Measurements from ENCODE around the gene CAPN12.

Gene CAPN12

GRCh38 chr19:38721979-38722773 is 22.1 kb downstream of the CAPN12 start:
- H3K36me3 ChIP-seq (ENCODE audit: control insufficient read depth, insufficient read depth, low read length) = peaks cover 100% of the 10 kb centered on the region
- no peak overlapping the region for H3K9ac ChIP-seq (ENCODE audit: low read depth, low read length)

GRCh38 chr19:38721496-38721895 is 22.8 kb downstream of the CAPN12 start:
- Histone ChIP-seq H3K9me3 (ENCODE audit: control insufficient read depth, insufficient read depth, low read length) (no peaks in the 10 kb centered on the region), H3K27me3 (ENCODE audit: control insufficient read depth, insufficient read depth, low read length) (no peaks in the 10 kb centered on the region), H3K9ac (ENCODE audit: low read depth, low read length) (no peak overlapping the region), H3K4me3 (ENCODE audit: low read depth, low read length) (no peak overlapping the region), H3K27ac (ENCODE audit: low read depth, low read length) (no peak overlapping the region), H3K4me1 (ENCODE audit: control insufficient read depth, insufficient read depth, low read length) (no peaks in the 10 kb centered on the region), H3K36me3 (ENCODE audit: control insufficient read depth, insufficient read depth, low read length) (peaks cover 100% of the 10 kb centered on the region)

More at GRCh38 chr19:38721979-38722773, 22.1 kb downstream of the CAPN12 start:
- H3K4me3 ChIP-seq (ENCODE audit: low read depth, low read length) = no peak overlapping the region
- no peak overlapping the region for H3K27ac ChIP-seq (ENCODE audit: low read depth, low read length)
- no peaks in the 10 kb centered on the region for H3K4me1 ChIP-seq (ENCODE audit: control insufficient read depth, insufficient read depth, low read length)
- H3K9me3 ChIP-seq (ENCODE audit: control insufficient read depth, insufficient read depth, low read length) = no peaks in the 10 kb centered on the region
- no peaks in the 10 kb centered on the region for H3K27me3 ChIP-seq (ENCODE audit: control insufficient read depth, insufficient read depth, low read length)

- H3K27ac ChIP-seq (ENCODE audit: low read depth, low read length) = no peak overlapping the region
- no peaks in the 10 kb centered on the region for H3K4me1 ChIP-seq (ENCODE audit: control insufficient read depth, insufficient read depth, low read length)
- H3K36me3 ChIP-seq (ENCODE audit: control insufficient read depth, insufficient read depth, low read length) = peaks cover 99% of the 10 kb centered on the region
- H3K9me3 ChIP-seq (ENCODE audit: control insufficient read depth, insufficient read depth, low read length) = no peaks in the 10 kb centered on the region
- no peak overlapping the region for H3K9ac ChIP-seq (ENCODE audit: low read depth, low read length)
- no peaks in the 10 kb centered on the region for H3K27me3 ChIP-seq (ENCODE audit: control insufficient read depth, insufficient read depth, low read length)
- no peak overlapping the region for H3K4me3 ChIP-seq (ENCODE audit: low read depth, low read length)
These were observed 23.6 kb downstream of the CAPN12 start for GRCh38 chr19:38720559-38721236.

GRCh38 chr19:38719761-38720558 is 24.3 kb downstream of the CAPN12 start:
- Histone ChIP-seq H3K36me3 (ENCODE audit: control insufficient read depth, insufficient read depth, low read length) (peaks cover 96% of the 10 kb centered on the region), H3K27ac (ENCODE audit: low read depth, low read length) (no peak overlapping the region), H3K9ac (ENCODE audit: low read depth, low read length) (no peak overlapping the region), H3K27me3 (ENCODE audit: control insufficient read depth, insufficient read depth, low read length) (no peaks in the 10 kb centered on the region), H3K4me3 (ENCODE audit: low read depth, low read length) (no peak overlapping the region), H3K9me3 (ENCODE audit: control insufficient read depth, insufficient read depth, low read length) (no peaks in the 10 kb centered on the region), H3K4me1 (ENCODE audit: control insufficient read depth, insufficient read depth, low read length) (no peaks in the 10 kb centered on the region)

- no peak overlapping the region; the same call in 1 of the 2 replicates for H3K9ac ChIP-seq (ENCODE audit: low read depth, low read length)
- no peak overlapping the region for H3K4me3 ChIP-seq (ENCODE audit: low read depth, low read length)
- H3K9me3 ChIP-seq (ENCODE audit: control insufficient read depth, insufficient read depth, low read length) = no peaks in the 10 kb centered on the region
- H3K36me3 ChIP-seq (ENCODE audit: control insufficient read depth, insufficient read depth, low read length) = peaks cover 96% of the 10 kb centered on the region
- H3K27ac ChIP-seq (ENCODE audit: low read depth, low read length) = no peak overlapping the region
- no peaks in the 10 kb centered on the region for H3K4me1 ChIP-seq (ENCODE audit: control insufficient read depth, insufficient read depth, low read length)
- H3K27me3 ChIP-seq (ENCODE audit: control insufficient read depth, insufficient read depth, low read length) = no peaks in the 10 kb centered on the region
These were observed 25.3 kb downstream of the CAPN12 start for GRCh38 chr19:38718747-38719543.

- Histone ChIP-seq H3K27ac (ENCODE audit: low read depth, low read length) (no peak overlapping the region), H3K4me1 (ENCODE audit: control insufficient read depth, insufficient read depth, low read length) (no peaks in the 10 kb centered on the region), H3K9me3 (ENCODE audit: control insufficient read depth, insufficient read depth, low read length) (no peaks in the 10 kb centered on the region), H3K9ac (ENCODE audit: low read depth, low read length) (no peak overlapping the region), H3K27me3 (ENCODE audit: control insufficient read depth, insufficient read depth, low read length) (no peaks in the 10 kb centered on the region), H3K4me3 (ENCODE audit: low read depth, low read length) (no peak overlapping the region), H3K36me3 (ENCODE audit: control insufficient read depth, insufficient read depth, low read length) (peaks cover 95% of the 10 kb centered on the region)
These were observed 26.4 kb downstream of the CAPN12 start for GRCh38 chr19:38717855-38718254.

- H3K36me3 ChIP-seq (ENCODE audit: control insufficient read depth, insufficient read depth, low read length) = peaks cover 95% of the 10 kb centered on the region
- H3K4me3 ChIP-seq (ENCODE audit: low read depth, low read length) = no peak overlapping the region
- no peak overlapping the region for H3K9ac ChIP-seq (ENCODE audit: low read depth, low read length)
- H3K4me1 ChIP-seq (ENCODE audit: control insufficient read depth, insufficient read depth, low read length) = no peaks in the 10 kb centered on the region
- H3K27me3 ChIP-seq (ENCODE audit: control insufficient read depth, insufficient read depth, low read length) = no peaks in the 10 kb centered on the region
- H3K9me3 ChIP-seq (ENCODE audit: control insufficient read depth, insufficient read depth, low read length) = no peaks in the 10 kb centered on the region
- no peak overlapping the region for H3K27ac ChIP-seq (ENCODE audit: low read depth, low read length)
These were observed 27.2 kb downstream of the CAPN12 start for GRCh38 chr19:38717051-38717450.

GRCh38 chr19:38715555-38715954 is 28.7 kb downstream of the CAPN12 start:
- no peak overlapping the region for H3K9ac ChIP-seq (ENCODE audit: low read depth, low read length)
- H3K4me3 ChIP-seq (ENCODE audit: low read depth, low read length) = no peak overlapping the region
- no peaks in the 10 kb centered on the region for H3K4me1 ChIP-seq (ENCODE audit: control insufficient read depth, insufficient read depth, low read length)
- no peaks in the 10 kb centered on the region for H3K9me3 ChIP-seq (ENCODE audit: control insufficient read depth, insufficient read depth, low read length)
- no peak overlapping the region for H3K27ac ChIP-seq (ENCODE audit: low read depth, low read length)
- H3K36me3 ChIP-seq (ENCODE audit: control insufficient read depth, insufficient read depth, low read length) = peaks cover 95% of the 10 kb centered on the region
- H3K27me3 ChIP-seq (ENCODE audit: control insufficient read depth, insufficient read depth, low read length) = no peaks in the 10 kb centered on the region

- H3K36me3 ChIP-seq (ENCODE audit: control insufficient read depth, insufficient read depth, low read length) = peaks cover 95% of the 10 kb centered on the region
- H3K9me3 ChIP-seq (ENCODE audit: control insufficient read depth, insufficient read depth, low read length) = no peaks in the 10 kb centered on the region
- no peak overlapping the region for H3K27ac ChIP-seq (ENCODE audit: low read depth, low read length)
- no peaks in the 10 kb centered on the region for H3K4me1 ChIP-seq (ENCODE audit: control insufficient read depth, insufficient read depth, low read length)
- H3K9ac ChIP-seq (ENCODE audit: low read depth, low read length) = no peak overlapping the region
- no peak overlapping the region for H3K4me3 ChIP-seq (ENCODE audit: low read depth, low read length)
- no peaks in the 10 kb centered on the region for H3K27me3 ChIP-seq (ENCODE audit: control insufficient read depth, insufficient read depth, low read length)
These were observed 29.9 kb downstream of the CAPN12 start for GRCh38 chr19:38714354-38714778.

- H3K4me3 ChIP-seq (ENCODE audit: low read depth, low read length) = no peak overlapping the region
- no peaks in the 10 kb centered on the region for H3K9me3 ChIP-seq (ENCODE audit: control insufficient read depth, insufficient read depth, low read length)
- H3K27ac ChIP-seq (ENCODE audit: low read depth, low read length) = no peak overlapping the region
- H3K36me3 ChIP-seq (ENCODE audit: control insufficient read depth, insufficient read depth, low read length) = peaks cover 95% of the 10 kb centered on the region
- H3K9ac ChIP-seq (ENCODE audit: low read depth, low read length) = no peak overlapping the region
- no peaks in the 10 kb centered on the region for H3K27me3 ChIP-seq (ENCODE audit: control insufficient read depth, insufficient read depth, low read length)
- H3K4me1 ChIP-seq (ENCODE audit: control insufficient read depth, insufficient read depth, low read length) = no peaks in the 10 kb centered on the region
These were observed 30.4 kb downstream of the CAPN12 start for GRCh38 chr19:38713865-38714264.

Measured in HUES48 (cell line).